RKO (cell line): ENCODE measurements around the gene PTX4.

ENCODE experiments used
- DNase-seq: peaks from one replicate; pipeline ENCODE4 v3.0.0-alpha.2; 2016; ENCODE audit warnings: low spot score

PTX4 gene

GRCh38 chr16:1500465-1501150, 11.9 kb upstream of the PTX4 start:
- DNase-seq: no peak

- DNase-seq: no peak
Measured at GRCh38 chr16:1499756-1500464, 11.2 kb upstream of the PTX4 start.

GRCh38 chr16:1498899-1499676, 10.3 kb upstream of the PTX4 start:
- no peak for DNase-seq

- DNase-seq: no peak
Measured at GRCh38 chr16:1497014-1497598, 8.4 kb upstream of the PTX4 start.

- DNase-seq: no peak
Measured at GRCh38 chr16:1496464-1496863, 7.7 kb upstream of the PTX4 start.

- no peak for DNase-seq
Measured at GRCh38 chr16:1495889-1496262, 7.1 kb upstream of the PTX4 start.

GRCh38 chr16:1495211-1495888, 6.6 kb upstream of the PTX4 start:
- no peak for DNase-seq

- DNase-seq: peak; percentile 51
Measured at GRCh38 chr16:1494711-1495110, 6.0 kb upstream of the PTX4 start.

GRCh38 chr16:1494129-1494640, 5.4 kb upstream of the PTX4 start:
- DNase-seq: peak; percentile 84

- no peak for DNase-seq
Measured at GRCh38 chr16:1493746-1494094, 5.0 kb upstream of the PTX4 start.

- peak; percentile 80 for DNase-seq
Measured at GRCh38 chr16:1492923-1493745, 4.4 kb upstream of the PTX4 start, which contains the start of gene TELO2. TELO2 (plus strand) TSS chr16:1493360; CDS start chr16:1494282, 922 bp downstream.

- DNase-seq: no peak
Measured at GRCh38 chr16:1492082-1492922, 3.6 kb upstream of the PTX4 start.

GRCh38 chr16:1491327-1491726, 2.6 kb upstream of the PTX4 start:
- DNase-seq: no peak

GRCh38 chr16:1489077-1489476, 333 bp upstream of the PTX4 start:
- DNase-seq: no peak

GRCh38 chr16:1488054-1488601, 616 bp downstream of the PTX4 start:
- DNase-seq: no peak

- no peak for DNase-seq
Measured at GRCh38 chr16:1487395-1488053, 1.2 kb downstream of the PTX4 start.

GRCh38 chr16:1486551-1487390, 2.0 kb downstream of the PTX4 start:
- no peak for DNase-seq

- DNase-seq: no peak
Measured at GRCh38 chr16:1485847-1486496, 2.8 kb downstream of the PTX4 start.
